HG03520 (cell line): ENCODE results near the gene MCCC2.
"Not testable (repeated sequence)": the region's sequence is repeated elsewhere in the genome, so short reads cannot be mapped to it uniquely, and the experiment has no call there.

Experiments used
- ATAC-seq: cut with Tn5 transposase; IDR thresholded peaks from one replicate; pipeline ENCODE4 v1.9.1; 2021; ENCODE audit warnings: mild to moderate bottlenecking, moderate library complexity; ENCODE audit not compliant: unreplicated experiment

Gene MCCC2

DNA sequence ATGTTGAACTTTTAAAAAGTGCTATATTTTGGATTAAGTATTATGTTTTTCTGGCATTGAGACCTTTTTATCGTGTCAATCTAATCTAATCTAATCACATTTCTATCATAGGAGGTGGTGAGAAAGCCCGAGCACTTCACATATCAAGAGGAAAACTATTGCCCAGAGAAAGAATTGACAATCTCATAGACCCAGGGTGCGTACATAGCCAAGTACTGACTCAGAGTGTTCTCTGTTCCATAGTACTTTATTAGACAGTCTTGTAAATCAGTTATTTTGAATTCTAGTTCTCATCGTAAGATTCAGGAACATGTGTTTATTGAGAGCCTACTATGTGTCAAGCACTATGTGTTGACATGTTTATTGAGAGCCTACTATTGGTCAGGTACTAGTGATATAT, 9.0 kb downstream of the MCCC2 start:
- no peak for ATAC-seq

DNA sequence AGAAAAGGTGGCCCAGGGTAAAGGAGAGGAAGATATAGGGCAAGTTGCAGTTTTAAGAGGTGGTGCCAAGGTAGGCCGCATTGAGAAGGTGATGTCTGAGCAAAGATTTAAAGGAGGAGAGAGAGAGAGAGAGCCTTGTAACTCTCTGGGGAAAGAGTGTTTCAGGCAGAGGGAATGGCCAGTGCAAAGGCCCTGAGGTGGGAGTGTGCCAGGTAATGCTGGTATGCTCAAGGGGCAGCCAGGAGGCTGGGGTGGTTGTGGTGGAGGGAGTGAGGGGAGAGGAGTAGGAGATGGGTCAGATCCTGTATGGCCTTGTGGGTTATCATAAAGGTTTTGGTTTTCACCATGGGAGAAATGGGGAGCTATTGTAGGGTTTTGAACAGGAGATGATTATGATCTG, 9.9 kb downstream of the MCCC2 start:
- ATAC-seq, result no peak

DNA sequence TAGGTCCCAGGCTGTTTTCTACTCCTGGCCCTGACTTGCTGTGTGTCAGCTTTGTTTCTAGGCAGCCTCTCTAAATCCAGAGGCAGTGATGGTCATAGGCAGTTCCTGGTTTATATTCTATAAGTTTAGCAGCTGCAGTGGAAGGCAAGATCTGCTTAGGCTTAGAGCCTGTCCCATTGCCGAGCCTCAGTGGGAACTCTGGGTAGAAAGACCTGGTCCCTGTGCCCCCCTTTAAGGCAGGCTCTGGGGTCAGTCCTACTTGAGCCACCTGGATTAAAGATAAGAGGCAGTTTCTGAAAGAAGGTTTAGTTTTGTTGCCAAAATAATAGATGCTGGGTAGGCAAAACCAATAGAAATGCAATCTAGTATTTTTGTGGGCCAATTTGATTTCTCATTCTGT, 13.6 kb downstream of the MCCC2 start:
- ATAC-seq, result no peak

DNA sequence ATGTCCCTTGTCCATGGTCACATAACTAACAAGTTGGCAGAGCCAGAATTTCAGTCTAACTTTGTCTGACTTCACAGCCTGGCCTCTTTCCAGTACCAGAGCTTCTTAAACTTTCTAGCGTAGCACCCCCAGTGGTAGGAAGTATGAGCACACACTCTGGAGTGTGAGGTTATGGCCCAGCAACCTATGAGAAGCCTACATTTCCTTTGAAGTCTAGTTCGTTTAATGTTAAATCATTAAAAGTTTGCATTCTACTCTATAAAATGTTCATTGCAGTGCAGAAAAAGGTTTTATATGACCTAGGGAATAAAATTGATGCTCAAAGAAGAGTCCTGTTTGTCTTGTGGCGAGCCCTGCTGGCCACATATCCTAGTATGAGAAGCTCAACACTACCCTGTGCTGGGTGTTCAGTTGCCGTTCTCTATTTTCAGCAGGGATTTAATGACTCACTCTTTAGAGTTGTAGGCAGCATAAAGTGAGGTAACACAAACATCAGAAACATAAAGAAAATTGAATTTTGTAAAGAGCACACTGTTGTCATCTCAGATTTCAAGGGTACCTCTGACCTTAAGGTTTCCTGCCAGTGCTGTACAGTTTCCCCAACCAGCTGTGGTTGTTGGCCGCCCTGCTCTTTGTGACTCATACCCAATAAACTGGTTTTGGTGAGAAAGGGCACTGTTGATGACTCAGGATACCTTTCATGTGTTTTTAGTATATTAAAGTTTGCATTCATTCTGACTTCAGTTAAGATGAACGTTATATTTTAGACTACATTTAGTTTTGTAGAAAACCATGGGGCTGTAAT, 14.3 kb downstream of the MCCC2 start:
- ATAC-seq, result peak; percentile 91

DNA sequence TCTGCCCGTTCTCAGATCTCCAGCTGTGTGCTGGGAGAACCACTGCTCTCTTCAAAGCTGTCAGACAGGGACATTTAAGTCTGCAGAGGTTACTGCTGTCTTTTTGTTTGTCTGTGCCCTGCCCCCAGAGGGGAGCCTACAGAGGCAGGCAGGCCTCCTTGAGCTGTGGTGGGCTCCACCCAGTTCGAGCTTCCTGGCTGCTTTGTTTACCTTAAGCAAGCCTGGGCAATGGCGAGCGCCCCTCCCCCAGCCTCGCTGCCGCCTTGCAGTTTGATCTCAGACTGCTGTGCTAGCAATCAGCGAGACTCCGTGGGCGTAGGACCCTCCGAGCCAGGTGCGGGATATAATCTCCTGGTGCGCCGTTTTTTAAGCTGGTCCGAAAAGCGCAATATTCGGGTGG, 22.8 kb downstream of the MCCC2 start:
- ATAC-seq, result not testable (repeated sequence)

DNA sequence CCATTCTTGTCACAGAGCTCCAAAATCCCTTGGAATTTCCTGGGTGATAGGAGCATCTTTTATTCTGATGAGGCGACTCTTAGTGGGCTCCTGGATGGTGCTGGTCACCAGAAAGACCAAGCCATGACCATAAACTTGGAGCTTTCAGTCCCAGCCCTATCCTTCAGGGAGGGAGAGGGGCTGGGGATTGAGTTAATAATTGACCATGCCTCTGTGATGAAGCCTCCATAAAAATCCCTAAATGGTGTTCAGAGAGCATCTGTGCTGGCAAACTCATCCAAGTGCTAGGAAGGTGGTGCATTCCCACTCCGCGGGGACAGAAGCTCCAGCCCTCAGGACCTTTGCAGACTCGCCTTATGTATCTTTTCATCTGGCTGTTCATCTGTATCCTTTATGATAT, 28.7 kb downstream of the MCCC2 start:
- no peak for ATAC-seq

DNA sequence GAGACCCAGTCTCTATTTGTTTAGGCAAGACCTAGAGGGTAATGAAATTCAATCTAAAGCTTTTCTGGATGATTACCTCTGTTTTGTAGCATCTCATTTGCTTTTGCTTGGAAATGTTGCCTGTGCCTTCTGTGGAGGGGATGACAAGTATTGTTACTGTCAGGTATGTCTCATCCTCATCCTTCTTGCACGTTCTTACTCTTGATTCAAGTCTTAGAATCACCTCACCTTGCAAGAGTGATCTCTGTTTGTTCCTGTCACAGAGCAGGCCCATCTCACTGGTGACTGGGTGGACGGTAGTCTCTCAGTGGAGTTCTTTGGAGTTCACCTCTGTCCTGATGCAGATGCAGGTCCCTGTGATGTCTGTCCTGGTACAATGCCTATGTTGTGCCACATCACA, 33.5 kb downstream of the MCCC2 start:
- no peak for ATAC-seq

DNA sequence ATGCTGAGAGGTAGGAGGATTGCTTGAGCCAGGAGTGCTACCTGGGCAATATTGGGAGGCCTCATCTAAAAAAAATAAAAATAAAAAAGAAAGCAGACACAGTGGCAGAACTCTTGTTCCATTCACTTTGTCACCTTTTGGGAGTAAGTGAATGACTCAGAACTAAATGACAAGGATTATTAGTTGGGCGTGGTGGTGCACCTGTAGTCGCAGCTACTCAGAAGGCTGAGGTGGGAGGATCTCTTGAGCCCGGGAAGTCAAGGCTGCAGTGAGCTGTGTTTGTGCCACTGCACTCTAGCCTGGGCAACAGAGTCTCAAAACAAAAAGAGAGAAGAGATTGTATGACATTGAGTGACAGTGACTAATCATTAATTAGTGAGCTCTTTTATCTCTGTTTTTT, 34.1 kb downstream of the MCCC2 start:
- no peak for ATAC-seq

DNA sequence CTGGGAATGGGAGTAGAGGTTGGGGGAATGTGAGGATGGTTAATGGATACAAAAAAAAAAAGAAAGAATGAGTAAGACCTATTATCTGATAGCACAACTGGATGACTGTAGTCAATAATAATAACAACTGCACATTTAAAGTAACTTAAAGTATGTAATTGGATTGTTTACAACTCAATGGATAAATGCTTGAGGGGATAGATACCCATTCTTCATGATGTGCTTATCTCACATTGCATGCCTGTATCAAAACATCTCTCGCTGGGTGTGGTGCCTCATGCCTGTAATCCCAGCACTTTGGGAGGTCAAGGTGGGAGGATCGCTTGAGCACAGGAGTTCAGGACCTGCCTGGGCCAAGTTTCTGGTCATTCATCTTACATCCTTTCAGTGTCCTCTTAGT, 34.6 kb downstream of the MCCC2 start:
- ATAC-seq, result no peak

DNA sequence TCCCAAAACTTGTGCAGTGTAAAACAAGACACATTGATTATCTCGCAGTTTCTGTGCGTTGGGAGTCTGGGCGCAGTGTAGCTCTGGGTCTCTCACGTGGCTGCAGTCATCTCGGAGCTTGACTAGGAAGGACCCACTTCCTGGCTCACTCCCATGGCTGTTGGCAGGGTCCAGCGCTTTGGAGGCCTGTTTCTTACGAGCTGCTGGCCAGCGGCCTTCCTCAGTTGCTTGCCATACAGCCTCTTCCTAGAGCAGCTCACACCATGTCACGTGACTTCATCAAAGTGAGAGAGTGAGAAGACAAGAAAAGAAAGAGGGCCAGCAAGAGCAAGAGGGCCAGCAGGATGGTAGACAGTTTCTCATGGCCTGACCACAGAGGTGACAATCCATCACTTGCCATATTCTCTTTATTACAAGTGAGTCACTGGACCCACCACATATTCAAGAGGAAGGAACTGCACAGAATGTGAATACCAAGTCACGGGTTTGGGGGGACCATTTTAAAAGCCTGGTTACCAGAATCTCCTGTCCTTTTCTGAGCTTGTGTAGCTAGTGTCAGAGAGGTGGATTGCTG, 36.2 kb downstream of the MCCC2 start:
- ATAC-seq, result no peak

DNA sequence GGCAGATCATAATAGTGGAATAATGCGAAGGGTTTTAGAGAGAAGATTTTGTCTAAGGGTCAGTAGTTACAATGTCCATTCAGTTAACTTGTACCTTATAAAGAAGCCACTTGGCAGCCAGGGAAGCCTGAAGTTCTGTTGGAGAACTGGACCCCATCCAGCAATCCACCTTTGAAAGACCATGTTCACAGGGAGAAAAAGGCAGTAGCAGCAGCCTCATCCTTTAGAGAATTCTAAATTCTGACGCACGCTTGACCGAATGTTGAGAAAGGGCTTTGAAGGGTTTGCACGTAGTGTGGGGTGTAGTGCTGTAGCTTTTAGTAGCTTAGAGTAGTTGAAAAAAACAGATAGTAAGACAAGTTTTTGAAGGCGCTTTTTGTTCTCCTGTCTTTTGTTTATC, 42.8 kb downstream of the MCCC2 start:
- no peak for ATAC-seq

DNA sequence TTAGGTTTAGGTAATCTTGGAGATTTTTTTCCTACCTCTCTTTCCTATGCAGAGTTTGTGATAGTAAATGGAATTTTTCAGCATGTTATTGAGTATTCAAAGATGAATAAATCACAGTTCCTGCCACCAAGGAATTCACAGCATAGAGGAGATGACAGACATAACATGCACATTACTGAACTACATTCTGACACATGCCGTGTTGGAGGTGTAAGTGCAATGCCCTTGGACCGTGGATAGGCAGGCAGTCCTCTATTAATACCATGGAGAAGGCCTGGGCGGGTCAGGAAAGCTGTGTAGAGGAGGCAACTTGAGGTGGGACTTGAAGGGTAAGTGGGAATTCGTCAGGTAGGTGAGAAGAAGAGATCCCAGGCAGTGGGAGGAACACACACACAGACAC, 43.9 kb downstream of the MCCC2 start:
- no peak for ATAC-seq

DNA sequence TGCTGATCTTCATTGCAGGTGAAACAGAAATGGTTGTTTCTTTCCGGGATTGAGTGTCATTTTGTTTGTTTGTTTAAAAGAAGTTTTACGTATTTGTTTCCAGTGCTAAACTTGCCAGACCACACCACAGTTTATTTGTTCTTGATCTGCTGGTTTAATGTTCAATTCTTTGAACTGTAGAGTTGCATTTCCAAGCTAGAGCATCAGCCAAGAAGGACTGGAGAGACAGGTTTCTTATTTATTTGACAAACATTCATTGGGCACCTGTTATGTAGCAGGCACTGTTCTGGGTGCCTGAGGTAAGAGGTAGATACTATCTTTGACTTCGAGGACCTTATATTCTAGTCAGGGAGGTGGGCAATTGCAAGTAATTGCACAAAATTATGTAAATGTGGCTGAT, 45.0 kb downstream of the MCCC2 start:
- no peak for ATAC-seq

DNA sequence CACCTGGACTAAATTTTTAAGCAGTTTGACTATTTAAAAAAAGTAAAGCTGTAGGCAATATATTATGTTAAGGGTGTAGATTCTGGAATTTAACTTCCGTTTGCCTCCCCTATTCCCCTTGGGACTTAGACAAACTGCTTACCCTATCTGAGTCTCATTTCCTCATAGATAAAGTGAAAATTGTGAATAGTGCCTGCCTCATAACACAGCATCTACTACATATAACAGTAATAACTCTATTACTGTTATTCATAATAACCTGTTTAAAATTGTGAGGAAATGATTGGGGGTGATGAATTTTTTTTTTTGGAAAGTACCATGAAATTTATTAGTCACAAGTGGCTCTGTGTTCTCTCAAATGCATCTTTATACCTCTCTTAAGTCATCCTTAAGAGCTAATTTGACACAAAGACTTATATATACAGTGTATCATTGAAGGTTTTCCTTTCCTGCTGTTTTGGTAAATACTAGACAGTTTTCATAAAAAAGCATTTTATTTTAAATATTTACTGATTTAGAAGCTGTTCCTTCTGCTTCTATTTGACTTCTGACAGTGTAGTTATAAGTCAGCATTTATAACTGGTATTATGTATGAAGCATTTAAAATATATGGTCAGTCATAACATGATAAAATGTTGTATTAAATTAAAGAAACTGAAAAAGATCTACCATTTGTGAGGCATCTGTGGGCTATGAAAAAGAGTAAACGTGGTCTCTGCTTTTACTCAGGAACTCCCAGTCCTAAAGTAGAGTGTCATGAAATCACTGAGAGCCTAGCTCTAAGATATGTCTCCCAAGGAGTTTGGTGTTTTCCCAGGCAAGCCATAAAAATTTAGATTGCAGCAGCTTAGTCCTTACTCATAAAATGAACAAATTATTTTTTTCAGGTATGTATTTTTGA, 46.4 kb downstream of the MCCC2 start:
- ATAC-seq, result peak; percentile 48

DNA sequence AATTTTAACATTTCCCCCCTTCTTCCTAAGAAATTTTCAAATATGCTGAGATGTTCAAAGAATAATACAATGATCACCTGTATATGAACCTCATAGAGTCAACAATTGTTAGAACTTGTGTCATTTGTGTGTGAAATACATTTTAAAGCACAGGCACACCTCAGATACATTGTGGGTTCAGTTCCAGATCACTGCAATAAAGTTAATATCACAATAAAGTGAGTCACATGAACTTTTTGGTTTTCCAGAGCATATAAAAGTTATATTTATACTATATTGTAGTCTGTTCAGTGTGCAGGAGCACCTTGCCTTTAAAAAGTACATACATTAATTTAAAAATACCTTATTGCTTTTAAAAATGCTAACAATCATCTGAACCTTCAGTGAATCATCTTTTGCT, 50.0 kb downstream of the MCCC2 start:
- no peak for ATAC-seq

DNA sequence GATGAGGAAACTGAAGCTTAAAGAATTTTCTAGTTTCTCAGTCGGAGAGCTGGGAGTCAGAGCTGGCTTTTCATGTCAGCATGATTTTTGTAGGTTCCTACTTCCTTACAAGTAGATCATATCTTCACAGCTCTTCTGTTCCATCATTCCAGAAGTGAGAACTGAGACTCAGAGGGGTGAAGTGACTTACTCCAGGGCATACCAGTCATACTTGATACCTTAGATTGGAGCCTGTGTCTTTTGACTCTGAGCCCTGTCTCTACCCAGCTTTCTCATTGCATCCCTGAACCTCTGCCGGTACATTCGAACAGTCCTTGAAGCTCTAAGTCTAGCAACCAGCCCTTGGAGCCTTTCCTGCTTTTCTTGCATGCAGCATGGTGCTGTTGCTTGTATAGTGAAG, 53.3 kb downstream of the MCCC2 start:
- ATAC-seq, result no peak

DNA sequence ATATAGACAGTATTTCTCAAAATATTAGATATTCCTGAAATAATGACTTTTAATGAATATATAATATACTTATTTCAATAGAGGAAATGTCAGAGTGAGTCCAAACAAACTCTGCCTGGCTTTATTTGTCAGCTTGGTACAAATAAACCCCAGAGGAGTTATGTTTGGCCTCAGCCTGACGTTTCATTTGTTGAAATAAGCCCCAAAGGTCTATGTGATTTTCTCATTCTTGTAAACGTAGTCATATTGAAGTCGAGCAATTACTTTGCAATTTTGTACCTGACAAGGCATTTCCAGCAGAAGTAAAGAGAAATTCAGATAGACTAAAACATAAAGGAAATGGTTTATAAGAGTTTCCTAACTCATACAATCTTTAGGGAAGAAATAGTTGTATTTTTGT, 57.9 kb downstream of the MCCC2 start:
- ATAC-seq, result no peak

DNA sequence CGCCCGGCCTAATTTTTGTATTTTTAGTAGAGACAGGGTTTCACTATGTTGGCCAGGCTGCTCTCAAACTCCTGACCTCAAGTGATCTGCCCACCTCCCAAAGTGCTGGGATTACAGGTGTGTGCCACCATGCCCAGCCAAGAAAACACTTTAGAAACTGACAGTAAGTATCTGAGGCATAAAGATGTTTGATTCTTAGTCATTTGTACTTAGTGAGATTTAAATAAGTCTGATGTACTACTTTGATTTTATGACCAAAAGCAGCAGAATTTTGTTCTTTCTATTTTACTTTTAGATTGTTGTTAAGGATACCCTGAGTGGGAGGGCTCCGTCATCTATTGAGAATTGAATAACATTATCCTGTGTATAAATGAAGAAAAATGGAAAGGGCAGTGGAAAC, 63.8 kb downstream of the MCCC2 start:
- ATAC-seq, result not testable (repeated sequence)

DNA sequence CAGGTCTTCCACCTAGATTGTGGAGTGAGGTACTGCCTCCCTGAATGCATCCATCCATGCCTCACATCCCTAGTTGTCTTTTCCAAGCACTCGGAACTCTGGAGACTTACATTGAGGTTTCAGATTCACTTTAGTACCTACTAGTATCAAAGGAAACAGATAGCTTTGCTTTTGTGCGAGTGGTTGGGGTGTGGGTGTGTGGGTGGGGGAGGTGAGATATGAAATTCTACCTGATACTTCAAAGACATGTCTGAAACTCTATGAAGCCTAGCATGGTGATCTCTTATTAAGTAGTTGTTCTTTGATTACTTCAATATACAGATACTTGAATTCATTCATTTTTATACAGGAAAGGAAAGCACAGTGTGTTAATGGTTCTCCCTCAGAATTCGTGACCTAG, 64.4 kb downstream of the MCCC2 start:
- ATAC-seq, result no peak

DNA sequence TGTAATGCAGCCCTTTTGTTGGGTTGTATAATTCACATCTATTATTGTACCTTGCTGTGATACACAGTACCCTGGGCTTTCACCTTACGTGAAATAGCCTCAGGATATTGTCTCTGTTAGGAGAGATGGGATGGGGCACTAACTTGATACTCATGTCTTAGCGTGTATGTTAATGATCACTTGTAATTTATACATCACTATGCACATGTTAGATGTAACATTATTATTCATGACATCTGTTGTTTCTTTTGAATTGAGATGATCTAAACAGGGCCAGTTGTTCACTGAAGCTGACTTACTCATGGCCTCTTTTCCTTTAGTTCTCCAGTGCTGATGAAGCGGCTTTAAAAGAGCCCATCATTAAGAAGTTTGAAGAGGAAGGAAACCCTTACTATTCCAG, 65.2 kb downstream of the MCCC2 start:
- no peak for ATAC-seq

DNA sequence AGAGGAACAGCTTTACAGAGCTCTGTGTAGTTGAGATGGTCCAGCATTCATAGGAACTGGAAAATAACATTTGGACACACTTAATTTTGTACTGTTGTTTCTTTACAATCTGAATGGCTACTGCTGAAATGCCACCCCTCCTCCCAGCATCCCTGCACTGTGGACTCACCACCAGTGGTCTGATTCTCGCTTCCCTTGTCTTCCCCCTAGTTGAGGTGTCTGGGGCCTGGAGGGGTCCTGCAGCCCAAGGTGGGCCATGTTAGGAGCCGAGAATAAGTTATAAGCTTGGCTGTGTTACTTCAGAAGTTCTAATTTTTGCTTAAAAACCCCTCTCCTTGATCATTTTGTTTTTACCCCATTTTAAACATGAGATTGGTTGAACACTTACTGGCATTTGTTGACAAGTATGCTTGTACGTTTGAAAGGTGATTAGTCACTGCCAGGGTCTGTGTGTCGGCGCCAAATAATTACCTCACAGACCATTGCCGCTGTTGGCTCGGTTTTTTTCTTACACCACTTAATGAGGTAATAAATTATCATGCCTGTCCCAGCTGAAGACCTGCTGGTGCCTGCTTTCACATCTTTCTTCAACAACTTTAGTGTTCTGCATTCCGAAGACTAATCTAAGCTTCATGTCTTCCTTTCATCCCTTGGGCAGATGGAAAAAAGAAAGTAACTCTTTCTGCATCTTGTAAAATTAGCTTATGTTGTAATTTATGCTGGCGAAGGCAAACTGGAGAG, 65.8 kb downstream of the MCCC2 start:
- ATAC-seq, result no peak
